ENCODE results near the gene TBCCD1.
A peak's percentile ranks its signal among the peaks of the same experiment; 100 is the strongest.

Gene TBCCD1

DNA sequence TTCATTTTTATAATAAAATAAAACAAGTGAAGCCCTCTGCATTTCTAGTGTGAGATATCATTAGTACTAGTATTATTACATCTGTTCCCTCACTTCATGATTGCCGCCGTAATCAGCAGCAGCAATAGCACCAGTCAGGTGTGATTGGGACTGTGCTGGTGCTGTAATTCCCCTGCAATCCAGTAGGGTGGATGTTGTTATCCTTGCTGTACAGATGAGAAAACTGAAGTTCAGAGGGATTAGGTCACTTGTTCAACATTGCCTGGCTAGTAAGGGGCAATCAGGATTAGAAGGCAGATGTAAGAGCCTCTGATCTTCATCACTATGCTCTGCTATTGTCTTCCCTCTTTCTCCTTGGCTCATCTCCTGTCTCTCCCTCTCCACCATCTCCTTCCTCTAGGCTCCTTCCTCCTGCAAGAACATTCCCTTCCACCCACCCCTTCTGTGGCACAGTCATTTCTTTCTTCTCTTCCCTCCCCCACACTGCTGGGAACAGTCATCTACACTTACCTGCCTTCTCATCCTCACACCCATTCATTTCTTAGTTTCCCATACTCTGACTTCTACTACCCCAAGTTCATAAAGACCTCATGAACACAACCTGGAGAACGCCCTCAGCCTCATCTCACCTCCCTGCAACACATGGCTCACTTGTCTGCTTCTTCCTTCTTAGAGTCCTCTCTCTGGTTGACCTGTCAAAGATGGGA lies 52.7 kb downstream of the TBCCD1 start:
- peak; percentile 39 for DNase-seq (ENCODE audit: low read depth)
- TF ChIP-seq, protein P1, sequence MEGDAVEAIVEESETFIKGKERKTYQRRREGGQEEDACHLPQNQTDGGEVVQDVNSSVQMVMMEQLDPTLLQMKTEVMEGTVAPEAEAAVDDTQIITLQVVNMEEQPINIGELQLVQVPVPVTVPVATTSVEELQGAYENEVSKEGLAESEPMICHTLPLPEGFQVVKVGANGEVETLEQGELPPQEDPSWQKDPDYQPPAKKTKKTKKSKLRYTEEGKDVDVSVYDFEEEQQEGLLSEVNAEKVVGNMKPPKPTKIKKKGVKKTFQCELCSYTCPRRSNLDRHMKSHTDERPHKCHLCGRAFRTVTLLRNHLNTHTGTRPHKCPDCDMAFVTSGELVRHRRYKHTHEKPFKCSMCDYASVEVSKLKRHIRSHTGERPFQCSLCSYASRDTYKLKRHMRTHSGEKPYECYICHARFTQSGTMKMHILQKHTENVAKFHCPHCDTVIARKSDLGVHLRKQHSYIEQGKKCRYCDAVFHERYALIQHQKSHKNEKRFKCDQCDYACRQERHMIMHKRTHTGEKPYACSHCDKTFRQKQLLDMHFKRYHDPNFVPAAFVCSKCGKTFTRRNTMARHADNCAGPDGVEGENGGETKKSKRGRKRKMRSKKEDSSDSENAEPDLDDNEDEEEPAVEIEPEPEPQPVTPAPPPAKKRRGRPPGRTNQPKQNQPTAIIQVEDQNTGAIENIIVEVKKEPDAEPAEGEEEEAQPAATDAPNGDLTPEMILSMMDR (IDR thresholded peaks at IDR 0.05; ENCODE audit: insufficient read depth, low read depth, low read length, missing control alignments), result peak; percentile 59
- H3K4me3 ChIP-seq (ENCODE audit: low read length), result no peak overlapping the region

DNA sequence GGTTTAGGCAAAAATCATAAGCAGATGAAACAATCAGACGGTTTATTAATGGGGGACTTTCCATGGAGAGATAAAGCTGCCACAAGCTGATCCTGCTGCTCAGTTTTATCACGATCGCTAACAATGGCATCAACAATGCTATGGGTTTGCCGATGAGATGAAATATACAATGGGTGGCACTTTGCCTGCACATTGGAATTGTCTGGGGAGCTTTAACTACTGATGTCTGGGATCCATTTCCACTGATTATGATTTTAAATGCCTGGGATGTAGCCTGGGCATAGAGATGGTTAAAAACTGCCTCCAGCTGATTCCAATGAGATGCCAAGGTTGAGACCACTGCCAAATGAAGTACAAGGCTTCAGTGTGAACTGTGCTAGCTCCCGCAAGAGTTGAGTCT lies 53.8 kb downstream of the TBCCD1 start:
- no peak for DNase-seq (ENCODE audit: low read depth)
- TF ChIP-seq, protein P1 (IDR thresholded peaks at IDR 0.05; ENCODE audit: insufficient read depth, low read depth, low read length, missing control alignments), result no peak

DNA sequence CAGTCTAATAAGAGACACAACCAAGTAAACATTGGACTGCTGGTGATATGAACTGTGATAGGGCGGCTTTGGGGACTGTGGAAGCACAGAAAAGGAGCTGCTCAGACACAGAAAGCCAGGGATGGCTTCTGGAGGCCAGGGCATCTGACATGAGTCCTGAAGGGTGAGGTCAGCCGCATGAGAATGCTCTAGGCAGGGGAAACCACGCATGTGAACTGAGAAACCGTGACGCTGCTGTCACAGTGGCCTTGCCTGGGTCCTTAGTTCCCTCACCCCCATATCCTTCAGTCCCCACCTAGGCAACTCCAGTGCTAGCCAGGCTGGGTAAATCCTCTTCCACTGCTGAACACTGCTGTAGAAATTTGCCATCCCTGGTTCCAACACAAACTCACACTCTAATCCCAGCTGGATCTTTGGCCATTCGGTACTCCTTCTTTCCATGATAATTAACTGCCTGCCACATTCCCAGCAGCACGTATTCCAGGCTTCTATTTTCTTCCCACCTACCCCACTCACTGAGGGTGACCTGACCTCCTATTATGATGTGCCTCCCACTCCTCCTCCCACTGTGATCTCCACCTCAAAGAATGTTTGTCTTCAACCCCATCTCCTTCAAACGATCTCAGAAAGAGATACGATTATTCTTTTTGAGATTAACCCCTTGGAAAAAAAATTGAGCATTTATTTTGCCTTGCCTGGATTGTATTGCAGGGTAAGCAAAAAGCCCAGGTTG lies 54.4 kb downstream of the TBCCD1 start:
- no peak for DNase-seq (ENCODE audit: low read depth)
- TF ChIP-seq, protein P1 (IDR thresholded peaks at IDR 0.05; ENCODE audit: insufficient read depth, low read depth, low read length, missing control alignments), result no peak
- H3K4me3 ChIP-seq (ENCODE audit: low read length), result no peak overlapping the region

More for the DNA sequence above, 53.8 kb downstream of the TBCCD1 start:
- no peak overlapping the region for H3K4me3 ChIP-seq (ENCODE audit: low read length)

DNA sequence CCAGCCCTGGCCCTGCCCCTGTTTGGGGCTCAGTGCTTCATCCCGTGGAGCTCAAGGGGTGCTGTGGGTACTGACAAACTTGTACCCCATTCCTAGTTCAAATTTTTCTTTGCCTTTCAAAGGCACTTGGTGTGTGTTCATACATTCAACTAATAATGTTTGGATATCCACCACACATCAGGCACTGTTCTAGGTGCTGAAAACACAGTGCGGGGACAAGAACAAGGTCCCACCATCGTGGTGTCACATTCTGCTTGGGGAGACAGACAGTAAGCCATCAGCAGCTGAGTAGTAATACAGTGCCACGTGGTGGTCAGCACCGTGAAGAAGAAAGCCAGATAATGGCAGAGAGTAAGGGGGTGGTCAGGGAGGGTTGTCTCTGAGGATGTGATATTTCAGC lies 55.4 kb downstream of the TBCCD1 start:
- TF ChIP-seq, protein P1 (IDR thresholded peaks at IDR 0.05; ENCODE audit: insufficient read depth, low read depth, low read length, missing control alignments), result no peak
- DNase-seq (ENCODE audit: low read depth), result no peak

DNA sequence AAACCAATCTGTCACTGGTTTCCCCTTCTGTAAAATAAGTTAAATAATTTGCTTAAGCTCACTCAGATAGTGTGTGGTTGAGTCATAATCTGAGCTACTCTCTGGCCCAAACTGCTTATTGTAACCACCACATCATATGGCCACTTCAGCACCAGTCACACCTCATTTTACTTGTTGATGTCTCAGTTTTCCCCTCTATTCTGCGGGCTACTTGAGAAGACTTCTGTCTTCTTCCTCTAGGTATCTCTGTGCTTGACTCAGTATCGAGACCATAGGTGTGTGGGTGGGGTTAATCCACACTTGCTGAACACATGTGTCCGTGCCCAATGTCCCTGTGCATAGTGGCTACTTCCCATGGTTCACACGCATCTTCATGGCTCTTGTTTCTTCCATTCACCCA lies 55.9 kb downstream of the TBCCD1 start:
- H3K4me3 ChIP-seq (ENCODE audit: low read length), result no peak overlapping the region
- TF ChIP-seq, protein P1 (IDR thresholded peaks at IDR 0.05; ENCODE audit: insufficient read depth, low read depth, low read length, missing control alignments), result no peak
- DNase-seq (ENCODE audit: low read depth), result peak; percentile 23

More for the DNA sequence above, 55.4 kb downstream of the TBCCD1 start:
- no peak overlapping the region for H3K4me3 ChIP-seq (ENCODE audit: low read length)

DNA sequence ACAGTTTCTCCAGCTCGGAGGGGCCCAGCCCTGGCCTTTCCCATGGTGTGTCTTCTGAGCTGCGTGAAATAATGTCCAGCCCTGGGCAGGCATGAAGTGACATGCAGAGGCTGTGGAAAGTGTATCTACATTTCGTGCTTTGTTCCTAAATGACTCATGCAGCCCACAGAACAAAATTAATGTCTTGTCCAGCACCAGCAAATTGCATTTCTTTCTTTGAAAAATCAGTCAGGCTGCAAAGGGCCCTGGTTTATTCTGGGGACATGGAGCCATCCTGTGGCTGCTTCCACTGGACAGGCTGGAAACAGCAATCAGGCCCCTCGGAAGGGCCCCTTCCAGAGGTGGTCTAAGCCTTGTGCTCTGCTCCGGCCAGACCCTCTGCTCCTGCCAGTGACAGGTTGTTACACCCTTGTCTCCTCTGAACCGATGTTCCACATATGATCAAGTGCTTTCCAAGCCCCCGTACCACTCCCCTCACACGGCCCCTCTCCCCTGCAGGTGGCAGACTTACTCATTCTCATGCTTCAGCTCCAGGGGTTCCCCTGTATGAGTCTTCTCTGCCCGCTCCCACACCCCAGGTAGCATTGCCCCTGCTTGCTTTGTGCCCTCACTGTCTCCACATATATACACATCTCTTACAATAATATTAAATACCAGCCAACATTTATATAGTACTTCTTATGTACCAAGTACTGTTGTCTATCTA lies 56.6 kb downstream of the TBCCD1 start:
- H3K4me3 ChIP-seq (ENCODE audit: low read length), result no peak overlapping the region
- TF ChIP-seq, protein P1 (IDR thresholded peaks at IDR 0.05; ENCODE audit: insufficient read depth, low read depth, low read length, missing control alignments), result no peak
- DNase-seq (ENCODE audit: low read depth), result peak; percentile 66

All from epithelial cell of esophagus (primary cell).